ENCODE data around the gene AXDND1. TPM values are rescaled to one million over a fixed set of nuclear protein-coding genes. Genes with fewer than 3 reads are reported as not detected.
"Not testable (repeated sequence)": the region's sequence is repeated elsewhere in the genome, so short reads cannot be mapped to it uniquely, and the experiment has no call there.

Gene AXDND1
- total and polyA plus RNA-seq, 2 experiments from 2014 or later, result not detected

GRCh38 chr1:179440301-179440700, 74.5 kb downstream of the AXDND1 start:
- not testable (repeated sequence) for H3K4me3 ChIP-seq; H3K36me3 ChIP-seq (ENCODE audit: insufficient read depth); H3K4me2 ChIP-seq; H4K20me1 ChIP-seq (replicated peaks; ENCODE audit: insufficient read depth); H3K27me3 ChIP-seq (ENCODE audit: insufficient read depth); H3K4me3 Mint-ChIP-seq; H3K36me3 Mint-ChIP-seq (ENCODE audit: low read depth); H3K4me1 Mint-ChIP-seq; H3K9me3 Mint-ChIP-seq; H3K4me1 ChIP-seq (ENCODE audit: insufficient read depth); H3K27me3 Mint-ChIP-seq (ENCODE audit: insufficient read depth, low read depth, poor library complexity); H3K79me2 ChIP-seq (replicated peaks; ENCODE audit: insufficient read depth); H3K9me2 ChIP-seq (ENCODE audit: insufficient read depth); H3K27ac ChIP-seq (ENCODE audit: low read depth); ATAC-seq; H3K27ac Mint-ChIP-seq; DNase-seq (ENCODE audit: low spot score); H2AFZ ChIP-seq; H3F3A ChIP-seq (replicated peaks; ENCODE audit: low read depth)

- no peaks in the 10 kb centered on the region for H3K27me3 Mint-ChIP-seq (ENCODE audit: insufficient read depth, low read depth, poor library complexity)
- H3K9me3 Mint-ChIP-seq, result peaks cover 3% of the 10 kb centered on the region; the same call in 1 of the 3 replicates
- DNase-seq (ENCODE audit: low spot score) (no peak), ATAC-seq (no peak)
- Histone ChIP-seq H3K27me3 (ENCODE audit: insufficient read depth) (no peaks in the 10 kb centered on the region), H3K4me3 (no peak overlapping the region), H3K79me2 (replicated peaks; ENCODE audit: insufficient read depth) (no peaks in the 10 kb centered on the region), H3K9me2 (ENCODE audit: insufficient read depth) (peaks cover 2% of the 10 kb centered on the region; the same call in 1 of the 2 replicates), H3F3A (replicated peaks; ENCODE audit: low read depth) (no peaks in the 10 kb centered on the region), H3K4me2 (no peak overlapping the region), H3K4me1 (ENCODE audit: insufficient read depth) (no peaks in the 10 kb centered on the region), H2AFZ (no peak overlapping the region), H3K36me3 (ENCODE audit: insufficient read depth) (no peaks in the 10 kb centered on the region), H4K20me1 (replicated peaks; ENCODE audit: insufficient read depth) (no peaks in the 10 kb centered on the region), H3K27ac (ENCODE audit: low read depth) (no peak overlapping the region)
- H3K36me3 Mint-ChIP-seq (ENCODE audit: low read depth), result no peaks in the 10 kb centered on the region
- H3K4me1 Mint-ChIP-seq, result no peaks in the 10 kb centered on the region
- no peak overlapping the region for H3K27ac Mint-ChIP-seq
- TF ChIP-seq, protein P1, sequence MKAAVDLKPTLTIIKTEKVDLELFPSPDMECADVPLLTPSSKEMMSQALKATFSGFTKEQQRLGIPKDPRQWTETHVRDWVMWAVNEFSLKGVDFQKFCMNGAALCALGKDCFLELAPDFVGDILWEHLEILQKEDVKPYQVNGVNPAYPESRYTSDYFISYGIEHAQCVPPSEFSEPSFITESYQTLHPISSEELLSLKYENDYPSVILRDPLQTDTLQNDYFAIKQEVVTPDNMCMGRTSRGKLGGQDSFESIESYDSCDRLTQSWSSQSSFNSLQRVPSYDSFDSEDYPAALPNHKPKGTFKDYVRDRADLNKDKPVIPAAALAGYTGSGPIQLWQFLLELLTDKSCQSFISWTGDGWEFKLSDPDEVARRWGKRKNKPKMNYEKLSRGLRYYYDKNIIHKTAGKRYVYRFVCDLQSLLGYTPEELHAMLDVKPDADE (IDR thresholded peaks at IDR 0.05), result no peak
- TF ChIP-seq JUNB (IDR thresholded peaks at IDR 0.05; ENCODE audit: unreplicated experiment) (no peak), EZH2 (IDR thresholded peaks at IDR 0.05; ENCODE audit: low read depth, unreplicated experiment) (no peak), ZNF331 (CRISPR knock-in tag; IDR thresholded peaks at IDR 0.05; ENCODE audit: low read depth) (no peak), REST (IDR thresholded peaks at IDR 0.05; ENCODE audit: unreplicated experiment) (no peak), ZNF114 (CRISPR knock-in tag; IDR thresholded peaks at IDR 0.05) (no peak)
- TF ChIP-seq, protein P2, sequence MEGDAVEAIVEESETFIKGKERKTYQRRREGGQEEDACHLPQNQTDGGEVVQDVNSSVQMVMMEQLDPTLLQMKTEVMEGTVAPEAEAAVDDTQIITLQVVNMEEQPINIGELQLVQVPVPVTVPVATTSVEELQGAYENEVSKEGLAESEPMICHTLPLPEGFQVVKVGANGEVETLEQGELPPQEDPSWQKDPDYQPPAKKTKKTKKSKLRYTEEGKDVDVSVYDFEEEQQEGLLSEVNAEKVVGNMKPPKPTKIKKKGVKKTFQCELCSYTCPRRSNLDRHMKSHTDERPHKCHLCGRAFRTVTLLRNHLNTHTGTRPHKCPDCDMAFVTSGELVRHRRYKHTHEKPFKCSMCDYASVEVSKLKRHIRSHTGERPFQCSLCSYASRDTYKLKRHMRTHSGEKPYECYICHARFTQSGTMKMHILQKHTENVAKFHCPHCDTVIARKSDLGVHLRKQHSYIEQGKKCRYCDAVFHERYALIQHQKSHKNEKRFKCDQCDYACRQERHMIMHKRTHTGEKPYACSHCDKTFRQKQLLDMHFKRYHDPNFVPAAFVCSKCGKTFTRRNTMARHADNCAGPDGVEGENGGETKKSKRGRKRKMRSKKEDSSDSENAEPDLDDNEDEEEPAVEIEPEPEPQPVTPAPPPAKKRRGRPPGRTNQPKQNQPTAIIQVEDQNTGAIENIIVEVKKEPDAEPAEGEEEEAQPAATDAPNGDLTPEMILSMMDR (conservative IDR thresholded peaks at IDR 0.05; ENCODE audit: low read depth in 2 of 2), result no peak
- no peak overlapping the region for H3K4me3 Mint-ChIP-seq
These were observed 75.2 kb downstream of the AXDND1 start for GRCh38 chr1:179440971-179441370.

Data from GM23338 (cell line).